Smooth muscle cell (in vitro differentiated cells): ENCODE results near the gene RAI1. TPM values are rescaled to one million over a fixed set of nuclear protein-coding genes. Genes with fewer than 3 reads are reported as not detected.

Source experiments
- DNase-seq: peaks from one replicate; lab custom pipeline; 2025; ENCODE audit not compliant: unreplicated experiment; lab: John Stamatoyannopoulos, UW
- H2AFZ ChIP-seq: fragments of 200-600 bp; sonication (generic); 2 replicates; pipeline ENCODE4 v1.6.0; 2016; ENCODE audit warnings: antibody characterized with exemption, low read depth, mild to moderate bottlenecking
- H3F3A ChIP-seq: fragments of 200-600 bp; sonication (generic); 2 replicates; pipeline ENCODE4 v1.6.0; 2017; ENCODE audit warnings: antibody characterized with exemption, low read depth
- H3K27ac ChIP-seq: fragments of 200-600 bp; sonication (generic); 2 replicates; pipeline ENCODE4 v1.5.1; 2016; ENCODE audit warnings: low read depth, mild to moderate bottlenecking
- H3K27me3 ChIP-seq: fragments of 200-600 bp; sonication (generic); 2 replicates; pipeline ENCODE4 v1.6.1; 2016; ENCODE audit warnings: low read depth, mild to moderate bottlenecking
- H3K36me3 ChIP-seq: fragments of 200-600 bp; sonication (generic); 2 replicates; pipeline ENCODE4 v1.5.1; 2016; ENCODE audit warnings: low read depth
- H3K4me1 ChIP-seq: fragments of 200-600 bp; sonication (generic); 2 replicates; pipeline ENCODE4 v1.5.1; 2016; ENCODE audit warnings: low read depth
- H3K4me2 ChIP-seq: fragments of 200-600 bp; sonication (generic); 2 replicates; pipeline ENCODE4 v1.6.0; 2016; ENCODE audit warnings: mild to moderate bottlenecking
- H3K4me3 ChIP-seq: fragments of 200-600 bp; sonication (generic); 2 replicates; pipeline ENCODE4 v1.5.1; 2016; ENCODE audit warnings: mild to moderate bottlenecking
- H3K79me2 ChIP-seq: fragments of 200-600 bp; sonication (generic); 2 replicates; pipeline ENCODE4 v1.6.0; 2016; ENCODE audit warnings: low read depth, mild to moderate bottlenecking
- H3K9ac ChIP-seq: fragments of 200-600 bp; sonication (generic); 2 replicates; pipeline ENCODE4 v1.6.0; 2016; ENCODE audit warnings: low read depth
- H3K9me3 ChIP-seq: fragments of 200-600 bp; sonication (generic); replicated peaks from 2 replicates; pipeline ENCODE4 v1.5.1; 2016; ENCODE audit warnings: low read depth
- H4K20me1 ChIP-seq: fragments of 200-600 bp; sonication (generic); 2 replicates; pipeline ENCODE4 v1.6.0; 2016; ENCODE audit warnings: low read depth
- WGBS: methylation state at CpG from one replicate; pipeline ENCODE4 v1.1.7; 2016; ENCODE audit warnings: low lambda C conversion rate; 5-methylcytosine and 5-hydroxymethylcytosine counted together
- polyA plus RNA-seq: library from polyadenylated mRNA; unstranded; fragments of >200 nt; fragmentation: Nextera tagmentation; extraction: Ambion mirVana; gene quantifications from 2 replicates; pipeline ENCODE4 v1.2.1, GENCODE V29; 2016
- total RNA-seq: library from RNA; depleted of rRNA; stranded (reverse); fragments of >200 nt; gene quantifications from 2 replicates; pipeline ENCODE4 v1.2.3, GENCODE V29; 2014
- TF ChIP-seq, protein P1 (sequence below): fragments of 200-600 bp; sonication (generic); IDR thresholded peaks from 2 replicates; pipeline ENCODE4 v1.5.1; 2017; ENCODE audit warnings: borderline replicate concordance, mild to moderate bottlenecking, antibody characterized with exemption; ENCODE audit not compliant: insufficient read depth, poor library complexity, severe bottlenecking

RAI1 gene
- total and polyA plus RNA-seq, 2 experiments from 2014 or later, result 11.1 to 17.6 TPM

DNA sequence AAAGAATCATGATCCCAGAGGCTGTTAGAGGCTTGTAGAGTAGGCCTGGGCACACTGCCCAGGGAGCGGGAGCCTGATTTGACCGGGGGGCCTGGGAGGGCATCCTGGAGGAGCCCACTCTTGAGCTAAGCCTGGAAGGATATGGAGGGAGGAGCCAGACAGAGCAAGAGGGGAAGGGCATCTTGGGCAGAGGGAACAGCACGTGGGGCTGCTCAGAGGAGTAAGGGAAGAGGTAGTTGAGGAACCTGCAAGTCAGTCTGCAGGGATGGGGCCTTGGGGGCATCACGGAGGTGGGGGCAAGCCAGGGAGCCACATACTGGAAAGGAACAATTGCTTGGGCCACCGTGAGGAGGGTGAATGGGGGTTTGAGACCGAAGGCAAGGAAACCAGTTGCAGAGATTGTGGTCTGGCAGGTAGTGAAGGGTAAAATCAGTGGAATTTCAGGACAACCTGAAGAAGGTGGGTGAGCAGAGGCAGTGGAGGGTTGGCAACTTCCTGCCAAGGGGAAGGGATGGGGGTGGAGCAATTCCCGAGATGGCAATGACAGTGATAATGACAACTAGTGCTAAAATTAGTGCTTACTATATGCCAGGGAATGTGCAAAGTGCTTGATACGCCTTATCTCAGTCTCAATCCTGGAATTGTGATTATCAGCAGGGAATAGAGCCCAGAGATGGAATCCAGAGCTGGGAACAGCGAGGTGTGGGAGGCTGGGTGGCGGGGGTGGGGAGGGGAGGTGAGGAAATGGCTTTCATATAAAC lies 9.7 kb upstream of the RAI1 start:
- peaks cover 4% of the 10 kb centered on the region for H3K4me1 ChIP-seq
- H3K9me3 ChIP-seq, result no peaks in the 10 kb centered on the region
- peaks cover 14% of the 10 kb centered on the region for H3F3A ChIP-seq
- peak overlapping the region; percentile 59 for H3K4me2 ChIP-seq
- TF ChIP-seq, protein P1, sequence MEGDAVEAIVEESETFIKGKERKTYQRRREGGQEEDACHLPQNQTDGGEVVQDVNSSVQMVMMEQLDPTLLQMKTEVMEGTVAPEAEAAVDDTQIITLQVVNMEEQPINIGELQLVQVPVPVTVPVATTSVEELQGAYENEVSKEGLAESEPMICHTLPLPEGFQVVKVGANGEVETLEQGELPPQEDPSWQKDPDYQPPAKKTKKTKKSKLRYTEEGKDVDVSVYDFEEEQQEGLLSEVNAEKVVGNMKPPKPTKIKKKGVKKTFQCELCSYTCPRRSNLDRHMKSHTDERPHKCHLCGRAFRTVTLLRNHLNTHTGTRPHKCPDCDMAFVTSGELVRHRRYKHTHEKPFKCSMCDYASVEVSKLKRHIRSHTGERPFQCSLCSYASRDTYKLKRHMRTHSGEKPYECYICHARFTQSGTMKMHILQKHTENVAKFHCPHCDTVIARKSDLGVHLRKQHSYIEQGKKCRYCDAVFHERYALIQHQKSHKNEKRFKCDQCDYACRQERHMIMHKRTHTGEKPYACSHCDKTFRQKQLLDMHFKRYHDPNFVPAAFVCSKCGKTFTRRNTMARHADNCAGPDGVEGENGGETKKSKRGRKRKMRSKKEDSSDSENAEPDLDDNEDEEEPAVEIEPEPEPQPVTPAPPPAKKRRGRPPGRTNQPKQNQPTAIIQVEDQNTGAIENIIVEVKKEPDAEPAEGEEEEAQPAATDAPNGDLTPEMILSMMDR, result no peak
- no peaks in the 10 kb centered on the region for H3K27me3 ChIP-seq
- H3K79me2 ChIP-seq, result no peaks in the 10 kb centered on the region
- H3K36me3 ChIP-seq, result no peaks in the 10 kb centered on the region
- H2AFZ ChIP-seq, result no peak overlapping the region
- 69% methylated on average over 10 of the region's 10 CpGs for WGBS
- no peaks in the 10 kb centered on the region for H4K20me1 ChIP-seq
- H3K9ac ChIP-seq, result no peak overlapping the region
- no peak for DNase-seq
- H3K4me3 ChIP-seq, result no peak overlapping the region
- no peak overlapping the region for H3K27ac ChIP-seq

GRCh38 chr17:17672453-17673368 lies 8.5 kb upstream of the RAI1 start:
- DNase-seq, result no peak
- H3K27ac ChIP-seq, result peak overlapping the region; percentile 31
- TF ChIP-seq, protein P1, result no peak

GRCh38 chr17:17675416-17675815 lies 5.8 kb upstream of the RAI1 start:
- Histone ChIP-seq H3K27ac (no peak overlapping the region), H2AFZ (no peak overlapping the region)
- TF ChIP-seq, protein P1, result no peak

More at GRCh38 chr17:17672453-17673368, 8.5 kb upstream of the RAI1 start:
- H3K4me3 ChIP-seq, result no peak overlapping the region
- no peaks in the 10 kb centered on the region for H3K36me3 ChIP-seq
- peak overlapping the region; percentile 59 for H3K4me2 ChIP-seq
- no peaks in the 10 kb centered on the region for H3K27me3 ChIP-seq
- peaks cover 4% of the 10 kb centered on the region for H3K4me1 ChIP-seq
- no peak overlapping the region for H3K9ac ChIP-seq
- H4K20me1 ChIP-seq, result no peaks in the 10 kb centered on the region
- WGBS, result 50% methylated on average over 7 of the region's 7 CpGs
- peaks cover 17% of the 10 kb centered on the region for H3F3A ChIP-seq
- H3K9me3 ChIP-seq, result no peaks in the 10 kb centered on the region
- H2AFZ ChIP-seq, result no peak overlapping the region
- no peaks in the 10 kb centered on the region for H3K79me2 ChIP-seq

More at GRCh38 chr17:17675416-17675815, 5.8 kb upstream of the RAI1 start:
- Histone ChIP-seq H3K27me3 (no peaks in the 10 kb centered on the region), H3K79me2 (no peaks in the 10 kb centered on the region), H3K4me3 (no peak overlapping the region), H3K4me1 (peaks cover 4% of the 10 kb centered on the region), H3K36me3 (no peaks in the 10 kb centered on the region), H3K4me2 (no peak overlapping the region), H3F3A (peaks cover 17% of the 10 kb centered on the region), H3K9me3 (no peaks in the 10 kb centered on the region), H3K9ac (no peak overlapping the region), H4K20me1 (no peaks in the 10 kb centered on the region)
- DNase-seq, result no peak
- WGBS, result 82% methylated on average over 6 of the region's 6 CpGs
